Amniotic epithelial cell (primary cell): ENCODE measurements around the gene NIBAN1.
A peak's percentile ranks its signal among the peaks of the same experiment; 100 is the strongest.

Experiments
- DNase-seq: peaks from one replicate; pipeline ENCODE4 v3.0.0-alpha.2; 2010; ENCODE audit warnings: low read depth

NIBAN1 gene

DNA sequence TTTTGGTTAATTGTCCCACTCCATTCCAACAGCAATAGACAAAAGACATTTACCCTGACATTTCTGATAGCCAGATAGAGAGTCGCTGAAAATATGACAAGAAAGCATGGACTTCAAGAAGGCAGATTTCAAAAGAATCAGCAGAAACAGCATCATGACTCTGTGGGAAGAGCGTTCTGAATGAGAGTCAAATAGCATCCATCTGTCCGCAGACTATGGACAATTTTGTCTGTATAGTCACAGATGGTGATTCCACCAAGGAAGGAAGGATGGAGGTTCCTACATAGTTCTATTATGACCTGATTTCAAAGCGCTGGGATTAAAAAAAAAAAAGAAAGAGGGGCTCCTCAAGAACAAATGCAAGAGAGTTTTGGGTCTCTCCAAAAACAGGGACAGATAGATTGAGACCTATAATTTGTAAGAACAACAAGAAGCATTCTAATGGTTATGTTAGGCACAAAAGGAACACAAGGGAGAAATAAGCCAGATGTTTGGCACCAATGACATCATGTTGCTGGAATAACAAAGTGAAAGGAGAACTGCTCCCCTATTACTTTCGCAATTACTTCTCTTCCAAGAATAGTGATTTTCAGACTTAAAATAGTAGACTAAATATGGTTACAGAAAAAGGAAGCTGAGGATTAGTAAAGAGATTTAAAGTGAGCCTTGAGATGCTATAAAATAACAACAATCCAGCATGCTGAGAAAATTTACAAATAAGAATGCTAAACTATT is 28.5 kb downstream of the NIBAN1 start:
- peak; percentile 76 for DNase-seq

GRCh38 chr1:184945029-184945428 is 29.3 kb downstream of the NIBAN1 start:
- DNase-seq: no peak

GRCh38 chr1:184943998-184944397 is 30.3 kb downstream of the NIBAN1 start:
- no peak for DNase-seq

GRCh38 chr1:184941735-184942134 is 32.6 kb downstream of the NIBAN1 start:
- DNase-seq: no peak

DNA sequence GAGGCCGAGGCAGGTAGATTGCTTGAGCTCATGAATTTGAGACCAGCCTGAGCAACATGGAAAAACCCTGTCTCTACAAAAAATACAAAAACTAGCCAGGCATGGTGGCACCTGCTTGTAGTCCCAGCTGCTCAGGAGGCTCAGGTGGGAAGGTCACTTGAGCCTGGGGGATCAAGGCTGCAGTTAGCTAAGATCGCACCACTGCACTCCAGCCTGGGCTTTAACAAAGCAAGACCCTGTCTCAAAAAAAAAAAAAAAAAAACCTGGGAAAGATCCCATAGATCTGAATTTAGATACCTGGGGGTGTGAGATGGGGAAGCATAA is 32.9 kb downstream of the NIBAN1 start:
- no peak for DNase-seq

- DNase-seq: no peak
Observed at GRCh38 chr1:184940694-184941409, 33.5 kb downstream of the NIBAN1 start.

- DNase-seq: no peak
Observed at GRCh38 chr1:184940226-184940625, 34.1 kb downstream of the NIBAN1 start.

GRCh38 chr1:184937729-184938128 is 36.6 kb downstream of the NIBAN1 start:
- DNase-seq: no peak

DNA sequence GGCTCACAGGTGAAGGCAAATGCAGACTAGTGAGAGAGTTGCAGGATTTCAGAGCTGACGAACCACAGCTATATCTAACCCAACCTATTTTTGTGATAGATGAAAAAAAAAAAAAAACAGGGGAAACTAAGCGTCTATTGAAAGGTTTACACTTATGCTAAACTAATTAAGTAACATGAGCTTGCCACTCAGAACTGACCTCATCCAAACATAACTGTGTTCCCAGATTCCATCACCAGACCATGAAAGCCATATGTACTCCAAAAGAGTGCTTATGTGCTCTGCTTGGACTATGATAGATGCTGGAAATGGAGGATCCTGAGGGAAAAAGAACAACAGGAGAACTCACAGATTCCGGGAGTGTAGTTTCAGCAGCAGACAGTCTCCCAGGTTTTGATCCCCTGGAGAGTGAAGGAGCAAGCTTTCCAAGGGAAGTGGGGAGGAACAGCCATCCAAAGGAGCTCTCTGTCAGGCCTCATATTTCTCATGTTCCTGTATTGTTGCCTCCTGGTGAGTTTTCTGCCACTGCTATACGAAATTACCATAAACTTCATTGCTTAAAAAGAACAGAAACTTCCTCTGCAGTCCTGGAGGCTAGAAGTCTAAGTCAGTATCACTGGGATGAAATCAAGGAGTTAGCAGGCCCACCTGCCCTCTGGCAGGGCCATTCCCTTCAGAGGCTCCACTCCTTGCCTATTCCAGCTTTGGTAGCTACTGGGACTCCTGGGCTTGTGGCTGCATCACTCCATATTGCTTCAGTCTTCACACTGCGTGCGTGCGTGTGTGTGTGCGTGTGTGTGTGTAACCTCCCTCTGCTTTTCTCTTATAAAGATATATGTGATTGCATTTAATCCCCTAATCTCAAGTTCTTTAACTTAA is 38.1 kb downstream of the NIBAN1 start:
- peak; percentile 15 for DNase-seq

DNA sequence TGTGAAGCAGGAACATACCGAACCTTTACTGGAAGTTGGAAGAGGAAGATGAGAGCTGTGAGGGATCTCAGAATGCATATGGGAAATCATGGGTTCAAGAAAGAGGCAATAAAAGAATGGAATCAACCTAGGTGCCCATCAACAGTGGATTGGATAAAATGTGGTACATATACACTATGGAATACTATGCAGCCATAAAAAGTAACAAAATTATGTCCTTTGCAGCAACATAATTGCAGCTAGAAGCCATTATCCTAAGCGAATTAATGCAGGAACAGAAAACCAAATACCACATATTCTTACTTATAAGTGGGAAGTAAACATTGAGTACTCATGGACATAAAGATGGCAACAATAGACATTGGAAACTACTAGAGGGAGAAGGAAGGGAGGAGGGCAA is 40.4 kb downstream of the NIBAN1 start:
- no peak for DNase-seq

- no peak for DNase-seq
Observed at GRCh38 chr1:184932319-184932718, 42.0 kb downstream of the NIBAN1 start.

DNA sequence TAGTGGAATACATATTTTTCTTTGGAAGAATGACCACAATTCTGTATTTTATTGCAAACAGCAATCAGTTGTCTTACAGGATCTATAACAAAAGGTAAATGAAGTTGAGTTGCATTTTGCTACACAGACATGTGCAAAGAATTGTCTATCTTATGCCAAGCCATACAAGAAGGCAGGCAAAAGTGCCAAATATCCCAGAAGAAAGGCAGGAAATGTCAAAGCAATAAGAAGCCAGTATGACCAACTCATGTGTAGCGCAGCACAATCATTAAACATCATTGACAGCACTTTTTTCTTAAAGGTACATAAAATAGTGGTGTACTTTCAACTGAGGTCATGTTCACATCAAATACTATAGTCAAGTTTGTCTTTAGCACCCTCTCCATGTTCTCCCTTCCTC is 42.7 kb downstream of the NIBAN1 start:
- no peak for DNase-seq

GRCh38 chr1:184930645-184931044 is 43.7 kb downstream of the NIBAN1 start:
- DNase-seq: peak; percentile 4

DNA sequence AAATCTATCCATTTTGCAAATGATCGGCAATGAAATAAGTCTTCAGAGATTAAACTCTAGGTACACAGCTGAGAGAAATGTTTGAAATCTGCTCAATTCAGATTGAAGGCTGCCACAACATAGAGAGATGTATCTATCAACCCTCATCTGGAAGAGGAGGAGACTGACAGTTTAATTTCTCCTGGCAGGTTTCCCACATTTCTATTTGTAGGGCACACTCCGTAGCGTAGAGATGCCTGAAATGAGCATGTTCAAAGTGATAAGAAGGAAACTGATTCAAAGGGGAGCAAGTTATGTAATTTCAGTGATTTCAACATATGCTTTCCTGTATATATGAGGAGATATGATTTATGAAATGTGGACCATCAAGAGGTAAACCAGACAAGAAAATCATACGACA is 44.1 kb downstream of the NIBAN1 start:
- peak; percentile 61 for DNase-seq

DNA sequence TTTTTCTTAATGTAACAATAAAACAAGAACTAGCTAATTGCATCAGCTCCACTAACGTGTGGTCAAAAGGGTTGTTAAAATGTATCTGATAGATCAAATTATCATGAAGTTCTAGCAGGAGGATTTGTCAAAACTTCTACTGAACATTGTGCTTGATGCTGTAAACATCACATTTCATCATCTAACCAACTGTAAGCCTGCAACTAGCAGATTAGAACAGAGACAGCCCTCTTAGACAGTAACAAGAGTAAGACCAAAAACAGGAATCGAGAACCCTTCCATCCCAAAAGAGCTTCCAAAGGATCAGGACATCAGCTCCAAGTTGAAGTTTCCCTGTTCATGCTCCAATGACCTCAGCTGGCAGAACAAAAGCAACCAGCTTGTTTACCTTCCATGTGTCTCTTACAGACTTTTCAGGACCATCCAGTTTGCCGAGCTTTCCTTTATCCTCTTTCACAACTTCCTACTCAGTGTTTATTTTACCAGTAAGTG is 44.6 kb downstream of the NIBAN1 start:
- DNase-seq: peak; percentile 68

DNA sequence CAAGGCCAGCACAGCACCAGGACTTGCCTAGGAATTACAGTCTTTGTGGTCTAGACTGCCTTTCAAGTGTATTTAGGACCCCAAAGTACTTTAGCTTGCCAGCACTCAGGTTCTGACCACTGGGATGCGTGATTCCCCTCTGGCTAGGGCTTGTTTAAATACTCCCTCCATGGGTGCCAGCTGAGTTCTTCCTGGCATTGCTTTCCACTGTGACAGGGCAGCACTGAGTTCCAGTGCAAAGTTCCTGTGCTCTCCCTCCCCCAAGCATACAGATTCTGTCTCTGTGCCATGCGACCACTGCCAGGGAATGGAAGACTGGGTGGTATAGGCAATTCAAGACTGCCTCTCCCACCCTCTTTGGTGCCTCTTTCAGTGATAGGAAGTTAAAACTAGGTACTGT is 45.9 kb downstream of the NIBAN1 start:
- no peak for DNase-seq
